ENCODE measurements around the gene TCERG1.

The TCERG1 gene
- 103 to 131 (median 125) reads per million in 4 experiments for total RNA-seq

DNA sequence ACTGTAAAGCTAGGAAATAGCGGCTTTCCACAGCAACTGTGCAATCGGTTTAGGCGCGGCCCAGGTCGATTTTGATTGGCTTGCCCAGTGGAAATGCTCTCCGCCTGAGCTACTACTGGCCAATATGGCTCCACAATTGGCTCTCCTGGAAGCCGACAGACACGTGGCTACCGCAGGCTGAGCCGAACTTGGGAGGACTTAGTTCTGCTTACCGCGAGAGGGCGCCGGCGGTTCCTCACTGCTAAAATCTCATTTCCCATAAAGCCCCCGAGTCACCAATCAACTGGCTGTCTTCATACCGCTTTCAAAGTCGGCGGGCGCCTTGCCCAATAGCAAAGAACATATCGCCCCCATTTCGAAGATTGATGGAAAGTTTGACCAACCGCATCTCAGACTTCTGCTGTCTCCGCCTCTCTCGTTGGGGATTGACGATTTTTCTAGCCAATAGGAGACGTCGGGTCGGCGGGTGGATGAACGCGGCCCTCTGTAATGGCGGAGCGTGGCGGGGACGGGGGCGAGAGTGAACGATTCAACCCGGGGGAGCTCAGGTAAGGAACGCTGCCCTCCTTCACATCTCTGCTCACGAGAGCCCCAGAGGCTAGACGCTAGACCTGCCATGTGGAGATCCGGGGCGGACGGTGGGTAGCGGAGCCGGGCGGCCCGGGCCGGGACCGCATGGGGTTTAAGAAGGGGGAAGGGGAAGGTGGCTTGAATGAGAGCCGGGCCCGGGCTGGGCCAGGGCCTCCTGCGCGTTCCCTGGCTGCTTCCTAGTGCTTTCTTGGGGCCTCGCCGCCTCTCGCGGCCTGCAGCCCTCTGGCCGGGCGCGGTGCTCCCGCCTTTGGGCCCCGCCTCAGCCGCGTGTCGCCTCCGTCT is at the start of gene TCERG1:
TCERG1 (plus strand) TSS at position 473 of the 873 bp plus-strand sequence; CDS start at position 490, 17 bp downstream.
- peak; percentile 94 for DNase-seq

GRCh38 chr5:146398826-146399225 is 48.3 kb upstream of the TCERG1 start:
- DNase-seq, result no peak

DNA sequence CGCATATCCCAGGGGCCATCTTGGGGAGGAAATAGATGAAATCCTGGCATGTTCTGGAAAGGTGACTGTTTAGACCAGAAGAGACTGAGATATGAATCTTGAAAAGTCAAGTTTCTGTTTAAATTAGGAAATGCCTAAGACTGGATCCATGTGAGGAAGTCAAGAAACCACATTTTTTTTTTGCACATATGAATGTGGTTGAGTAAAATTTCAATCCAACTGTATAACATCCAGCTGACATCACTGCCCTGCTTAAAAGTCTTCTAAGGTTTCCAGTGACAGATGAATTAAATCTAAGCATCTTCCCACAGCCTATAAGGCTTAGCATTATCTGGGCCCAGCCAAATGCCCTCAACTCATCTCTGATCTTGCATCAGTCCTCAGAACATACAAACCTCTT is 47.7 kb upstream of the TCERG1 start:
- DNase-seq, result no peak

DNA sequence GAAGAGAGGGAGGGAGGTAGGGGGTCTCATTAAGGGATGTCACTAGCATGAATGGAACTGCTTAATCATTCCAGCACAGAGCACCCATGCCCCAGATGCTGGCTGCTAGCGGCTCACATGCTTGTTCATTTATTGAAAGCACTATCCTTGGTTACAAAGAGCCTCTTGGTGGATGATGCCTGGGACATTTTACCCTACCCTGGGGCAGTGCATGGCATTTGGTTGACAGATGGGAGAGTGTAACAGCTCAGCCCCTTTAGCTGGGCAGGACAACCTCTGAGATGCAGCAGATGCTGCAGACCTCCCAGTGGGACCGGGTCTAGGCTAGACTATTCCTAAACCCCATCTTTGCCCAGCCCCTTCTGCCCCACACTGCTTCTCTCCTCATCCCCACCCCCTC is 46.9 kb upstream of the TCERG1 start:
- DNase-seq, result no peak

DNA sequence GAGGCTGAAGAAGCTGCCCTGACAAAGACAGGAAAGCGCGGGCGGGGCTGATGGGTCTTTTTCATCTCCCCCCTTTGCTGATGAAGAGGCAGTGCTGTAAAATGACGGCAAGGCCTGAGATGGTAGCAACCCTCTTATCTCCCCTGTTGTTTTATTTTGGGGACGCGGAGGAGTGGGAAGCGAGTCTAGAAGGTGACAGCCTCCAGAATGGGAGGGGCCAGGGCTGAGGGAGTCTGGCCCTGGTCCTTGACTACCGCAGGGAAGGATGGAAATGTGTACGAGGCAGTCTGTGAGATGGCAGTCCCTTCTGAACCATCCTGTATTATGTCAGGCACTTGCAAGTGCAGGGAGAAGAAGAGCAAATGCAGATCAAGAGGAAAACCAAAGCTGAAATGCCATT is 46.1 kb upstream of the TCERG1 start:
- no peak for DNase-seq

DNA sequence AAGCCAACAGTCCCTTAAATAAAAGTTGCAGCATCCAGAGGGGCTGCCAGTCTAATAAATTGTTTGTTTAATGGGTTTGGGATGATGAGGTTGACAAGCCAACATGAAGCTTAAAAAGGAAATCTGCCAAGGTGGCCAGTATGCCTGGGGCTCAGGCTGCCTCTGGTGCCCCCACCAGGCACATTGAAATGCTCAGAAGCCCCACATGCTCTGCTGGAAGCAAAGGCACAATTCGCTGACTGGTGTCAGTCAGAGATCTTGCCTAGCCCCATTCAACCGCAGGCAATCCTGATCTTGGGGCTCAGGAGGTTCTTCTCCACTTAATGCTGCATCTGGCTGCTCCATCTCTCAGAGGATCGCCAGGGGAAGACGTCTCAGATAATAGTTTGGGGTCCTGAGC is 44.2 kb upstream of the TCERG1 start:
- DNase-seq, result no peak

DNA sequence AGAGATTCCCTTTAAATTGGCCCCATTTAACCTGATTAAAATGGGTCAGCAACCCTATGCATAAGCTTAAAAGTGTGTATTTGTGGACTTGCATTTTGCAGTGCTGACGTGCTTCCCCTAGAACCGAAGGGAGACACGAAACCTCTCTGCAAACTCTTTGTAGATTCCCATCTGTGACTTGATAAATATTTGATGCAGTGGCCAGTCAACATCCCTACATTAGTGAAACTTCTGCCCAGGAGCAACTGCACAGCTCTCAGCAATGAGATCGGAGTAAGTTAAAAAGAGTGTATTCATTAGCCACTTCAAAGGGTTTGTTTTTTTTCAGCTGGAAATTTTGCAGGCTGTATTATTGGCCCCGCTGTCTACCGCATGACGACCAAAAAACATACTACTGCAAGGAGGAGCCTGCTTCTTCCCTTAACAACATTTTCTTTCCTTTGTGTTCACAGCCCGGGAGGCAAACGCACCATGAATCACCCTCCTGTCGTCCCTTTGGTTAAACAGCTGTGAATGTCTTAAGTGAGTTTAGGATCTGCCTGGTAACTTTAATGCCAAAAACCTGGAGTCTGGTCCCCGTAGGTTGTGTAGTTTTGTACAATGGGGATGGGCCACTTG is 38.0 kb upstream of the TCERG1 start:
- DNase-seq, result no peak

- no peak for DNase-seq
Measured at GRCh38 chr5:146410272-146410671, 36.9 kb upstream of the TCERG1 start.

DNA sequence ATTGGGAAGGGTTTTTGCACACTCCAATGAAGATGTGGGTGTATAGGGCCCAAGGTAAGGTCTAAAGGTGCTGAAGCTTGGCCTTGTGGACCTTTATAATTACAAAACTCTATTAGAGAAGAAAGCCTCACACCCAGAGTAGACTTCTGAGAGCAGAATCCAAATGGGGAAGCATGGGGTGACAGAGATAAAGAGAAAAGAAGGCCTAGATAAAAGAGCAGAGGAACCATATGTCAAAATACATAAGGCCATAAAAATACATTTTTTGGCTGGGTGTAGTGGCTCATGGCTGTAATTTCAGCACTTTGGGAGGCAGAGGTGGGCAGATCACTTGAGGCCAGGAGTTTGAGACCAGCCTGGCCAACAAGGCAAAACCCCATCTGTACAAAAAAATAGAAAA is 27.4 kb upstream of the TCERG1 start:
- DNase-seq, result no peak

DNA sequence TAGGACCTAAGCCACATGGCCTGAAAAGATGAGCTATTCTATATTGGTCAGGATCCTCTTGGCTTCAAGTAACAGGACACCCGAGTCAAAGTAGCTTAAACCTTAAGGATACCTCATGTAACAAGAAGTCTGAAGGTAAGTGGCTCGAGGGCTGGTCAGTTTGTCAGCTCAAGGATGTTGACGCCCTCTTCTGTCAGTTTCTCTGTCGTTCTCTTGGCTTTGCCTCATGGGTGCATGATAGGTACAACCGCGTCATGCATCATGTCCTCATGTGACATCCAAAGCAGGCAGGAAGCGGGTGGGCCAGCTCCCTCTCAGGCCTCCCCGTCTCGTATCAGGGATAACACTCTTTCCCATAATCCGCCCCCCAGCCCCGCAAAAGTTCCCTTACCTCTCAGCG is 22.1 kb upstream of the TCERG1 start:
- DNase-seq, result no peak

DNA sequence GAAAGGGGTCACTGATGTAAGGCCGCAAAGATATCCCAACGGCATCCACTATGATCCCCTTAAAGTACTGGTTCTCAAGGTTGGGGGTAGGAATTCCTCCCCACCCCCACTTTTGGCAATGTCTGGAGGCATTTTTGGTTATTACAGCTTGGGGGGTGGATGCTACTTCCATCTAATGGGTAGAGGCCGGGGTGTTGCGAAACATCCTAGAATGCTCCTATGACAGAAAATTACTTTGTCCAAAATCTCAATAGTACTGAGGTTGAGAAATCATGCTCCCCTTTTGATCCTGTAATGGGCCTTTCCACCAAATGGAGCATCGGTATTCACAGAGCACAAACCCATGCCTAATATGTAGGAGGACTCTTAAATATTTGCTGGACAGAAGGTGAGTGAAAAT is 20.8 kb upstream of the TCERG1 start:
- DNase-seq, result no peak

DNA sequence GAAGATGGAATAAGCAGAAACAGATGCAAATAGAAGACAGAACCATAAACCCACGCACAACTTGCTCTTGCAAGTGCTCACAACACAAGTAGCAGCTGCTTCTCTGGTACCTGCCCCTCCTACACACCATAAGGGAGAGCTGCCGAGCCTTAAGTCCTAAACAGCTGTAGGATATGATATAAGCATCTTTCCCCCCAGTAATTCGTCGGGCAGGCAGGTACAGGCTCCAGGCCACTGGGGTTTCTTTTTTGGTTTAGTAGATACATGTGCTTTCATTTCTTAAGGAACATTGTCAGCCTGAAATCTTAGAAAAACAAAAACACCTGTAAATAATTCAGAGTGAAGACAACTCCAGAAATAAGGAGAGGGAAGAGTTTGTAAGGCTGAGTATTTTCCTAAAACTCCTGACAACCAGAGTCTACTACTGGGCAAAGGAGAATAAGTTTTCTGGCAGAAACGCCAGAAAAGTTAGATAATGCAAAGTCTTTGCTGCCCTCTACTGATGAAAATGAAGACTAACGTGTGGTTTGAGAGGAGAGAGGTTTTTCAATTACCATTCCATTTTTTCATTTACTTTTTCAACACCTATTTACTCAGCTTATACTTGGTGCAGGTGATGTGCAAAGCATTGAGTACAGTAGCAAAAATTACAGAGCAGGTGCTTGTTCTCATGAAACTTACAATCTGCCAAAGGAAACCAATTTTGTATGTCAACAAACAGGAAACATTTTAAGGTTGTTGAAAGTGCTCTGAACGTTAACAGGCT is 20.1 kb upstream of the TCERG1 start:
- DNase-seq, result no peak

DNA sequence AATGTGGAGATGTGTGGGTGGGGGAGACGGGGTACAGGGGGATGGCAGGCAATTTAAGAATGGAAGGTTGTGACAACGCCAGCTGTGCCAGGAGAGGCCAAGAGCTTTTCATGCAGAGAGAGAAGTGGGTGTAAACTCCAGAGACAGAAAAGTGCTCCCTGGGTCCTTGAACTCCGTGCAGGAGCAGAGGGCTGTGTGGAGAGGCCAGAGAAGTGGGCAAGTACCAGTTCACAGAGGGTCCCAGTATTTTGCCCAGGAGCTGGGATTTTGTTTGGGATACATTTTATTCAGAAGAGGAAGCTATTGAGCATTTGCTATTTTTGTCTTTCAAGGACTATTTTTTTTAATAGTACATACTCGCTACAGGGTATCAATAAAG is 19.5 kb upstream of the TCERG1 start:
- no peak for DNase-seq

- DNase-seq, result no peak
Measured at GRCh38 chr5:146428658-146429057, 18.5 kb upstream of the TCERG1 start.

GRCh38 chr5:146440353-146440752 is 6.8 kb upstream of the TCERG1 start:
- DNase-seq, result no peak

DNA sequence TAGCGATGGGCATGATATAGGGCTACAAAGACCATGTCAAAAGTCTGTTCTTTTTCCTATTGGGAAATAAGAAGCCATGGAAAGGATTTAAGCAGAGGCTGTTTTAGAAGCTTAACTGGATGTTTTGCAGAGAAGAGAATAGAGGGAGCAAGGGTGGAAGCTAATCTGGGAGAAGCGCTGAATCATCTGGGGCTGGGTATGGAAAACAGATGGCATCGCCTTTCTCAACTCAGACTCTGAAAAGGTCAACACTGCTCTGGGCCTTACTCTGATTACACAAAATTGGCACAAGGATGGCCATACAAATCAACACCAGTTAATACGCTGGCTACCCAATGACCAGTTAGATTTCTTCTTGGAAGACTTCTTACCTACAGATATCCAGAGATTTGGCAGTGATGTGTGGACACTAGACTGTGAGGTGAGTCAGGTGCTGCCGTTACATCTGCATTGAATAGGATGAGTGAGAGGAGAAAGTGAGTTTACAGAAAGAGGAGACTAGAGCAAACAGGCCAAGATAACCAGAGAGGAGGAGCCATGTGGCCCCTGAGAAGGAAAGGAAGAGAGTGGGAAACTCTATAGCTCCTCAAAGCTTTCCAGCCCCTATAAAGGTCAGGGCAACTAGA is 6.2 kb upstream of the TCERG1 start:
- DNase-seq, result no peak

GRCh38 chr5:146441896-146442295 is 5.2 kb upstream of the TCERG1 start:
- DNase-seq, result no peak

- no peak for DNase-seq
Measured at GRCh38 chr5:146447734-146448380, 724 bp downstream of the TCERG1 start.

DNA sequence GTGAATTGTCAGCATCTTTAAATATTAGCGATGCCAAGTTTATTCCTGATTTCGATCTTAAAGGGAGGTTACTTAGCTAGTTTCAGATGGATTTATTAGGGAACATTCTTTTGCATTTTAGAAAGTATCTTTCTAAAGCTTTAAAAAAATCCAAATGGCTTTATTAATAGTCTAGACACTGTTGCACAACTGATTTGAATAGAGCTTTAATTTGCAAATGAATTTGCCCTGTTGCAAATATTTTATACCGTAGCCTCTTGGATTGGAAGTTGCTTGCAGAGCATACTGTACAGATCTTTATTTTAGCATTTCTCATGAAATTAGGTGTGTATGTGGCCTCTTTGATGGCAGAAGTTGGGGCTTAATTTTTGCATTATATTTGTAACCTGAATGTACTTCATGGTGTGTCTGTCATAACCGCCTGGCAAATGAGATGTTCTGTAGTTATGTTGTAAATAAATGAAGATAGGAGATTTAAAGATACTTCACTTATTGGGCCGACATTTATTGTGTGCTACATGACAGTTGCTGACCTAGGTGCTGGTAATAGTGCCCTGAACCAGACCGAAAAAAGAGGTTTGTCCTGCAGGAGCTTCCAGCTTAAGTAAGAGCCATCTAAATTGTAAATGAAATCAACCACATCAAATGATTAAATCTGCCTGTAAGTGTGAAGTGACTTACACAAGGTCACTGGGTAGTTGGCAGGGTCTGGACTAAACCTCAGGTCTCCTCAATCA is 1.8 kb downstream of the TCERG1 start:
- DNase-seq, result no peak

DNA sequence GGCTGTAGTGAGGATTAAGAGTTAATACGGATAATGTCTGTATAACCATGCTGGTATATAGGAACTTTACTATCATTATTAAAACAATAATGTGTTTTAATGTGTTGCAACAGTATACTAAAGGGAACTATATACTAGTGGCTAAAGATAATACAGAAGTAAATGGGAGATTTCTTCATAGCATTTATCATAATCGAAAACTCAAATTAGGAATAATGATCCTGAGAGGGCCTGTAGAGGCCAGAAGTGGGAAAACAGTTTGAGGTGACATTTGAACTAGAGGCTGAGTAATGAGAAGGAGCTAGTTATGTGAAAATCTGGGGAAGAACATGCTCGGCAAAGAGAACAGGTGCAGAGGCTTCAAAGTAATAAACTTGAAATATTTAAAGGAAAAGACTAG is 2.9 kb downstream of the TCERG1 start:
- no peak for DNase-seq

DNA sequence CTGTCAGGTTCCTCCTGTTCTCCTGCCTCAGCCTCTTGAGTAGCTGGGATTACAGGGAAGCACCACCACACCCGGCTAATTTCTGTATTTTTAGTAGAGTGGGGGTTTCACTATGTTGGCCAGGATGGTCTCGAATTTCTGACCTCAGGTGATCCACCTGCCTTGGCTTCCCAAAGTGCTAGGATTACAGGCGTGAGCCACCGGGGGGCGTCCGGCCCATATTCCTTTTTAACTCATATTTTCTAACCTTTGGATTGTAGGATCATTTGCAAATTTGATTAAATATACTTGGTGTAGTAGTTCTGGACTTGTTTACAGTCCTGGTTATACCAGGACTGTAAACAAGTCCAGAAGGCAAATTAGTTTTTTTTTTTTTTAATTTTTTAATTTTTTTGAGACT is 4.3 kb downstream of the TCERG1 start:
- DNase-seq, result no peak

DNA sequence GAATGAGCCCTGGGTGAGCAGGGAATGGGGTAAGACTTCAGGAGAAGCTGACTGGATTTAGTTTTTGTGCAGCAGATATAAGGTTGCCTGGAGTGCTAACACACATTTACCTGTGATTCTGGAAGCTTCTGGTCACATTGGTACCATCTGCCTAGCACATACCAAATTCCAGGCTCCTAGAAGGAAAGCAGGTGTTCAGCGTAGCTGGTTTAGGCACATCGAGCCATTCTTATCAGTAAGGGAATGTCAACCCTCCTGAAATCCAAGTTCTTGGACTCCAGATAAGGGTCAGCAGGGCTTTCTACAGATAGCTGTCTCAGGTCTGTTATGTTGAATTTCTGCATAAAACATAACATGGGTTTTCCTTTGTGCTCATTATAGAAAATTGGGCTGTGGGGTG is 10.3 kb downstream of the TCERG1 start:
- DNase-seq, result no peak

Data from effector CD8-positive, alpha-beta T cell (primary cell).